A673 (cell line): ENCODE measurements around the gene HEXD. TPM values are rescaled to one million over a fixed set of nuclear protein-coding genes. Genes with fewer than 3 reads are reported as not detected.

ENCODE experiments used
- BruUV-seq: library from RNA; stranded (reverse); fragments of 400-500 nt; replicated peaks from 2 replicates; lab custom pipeline; 2021; lab: Mats Ljungman, UMichigan
- CTCF ChIA-PET: fragments of 300-600 bp; sonication (Branson Sonifier 250); formaldehyde crosslinking; loops from one replicate; lab custom pipeline; 2022; ENCODE audit warnings: antibody characterized with exemption; lab: Charles Lee
- POLR2A ChIA-PET: fragments of 300-600 bp; sonication (Branson Sonifier 250); formaldehyde crosslinking; loops from one replicate; lab custom pipeline; 2022; ENCODE audit warnings: antibody characterized with exemption; ENCODE audit not compliant: low non-redundant PET; lab: Charles Lee
- DNase-seq: peaks from one replicate; pipeline ENCODE4 v3.0.0-alpha.2; 2015; ENCODE audit warnings: low spot score
- H3K27ac ChIP-seq: fragments of 200-600 bp; sonication (generic); 2 replicates; pipeline ENCODE4 v1.5.1; 2016; ENCODE audit warnings: mixed run types, low read depth, mild to moderate bottlenecking, mixed read lengths, antibody characterized with exemption, low read length; ENCODE audit not compliant: poor library complexity, severe bottlenecking
- H3K27me3 ChIP-seq: fragments of 200-600 bp; sonication (generic); replicated peaks from 2 replicates; pipeline ENCODE4 v1.6.1; 2017; ENCODE audit warnings: mixed run types, low read depth, mild to moderate bottlenecking, mixed read lengths, antibody characterized with exemption, low read length; ENCODE audit not compliant: insufficient read depth, poor library complexity
- H3K36me3 ChIP-seq: fragments of 200-600 bp; sonication (generic); 2 replicates; pipeline ENCODE4 v1.6.1; 2016; ENCODE audit warnings: mixed run types, mild to moderate bottlenecking, mixed read lengths, antibody characterized with exemption, low read length; ENCODE audit not compliant: insufficient read depth, poor library complexity, severe bottlenecking
- H3K4me1 ChIP-seq: fragments of 200-600 bp; sonication (generic); 2 replicates; pipeline ENCODE4 v1.6.1; 2017; ENCODE audit warnings: mixed run types, mild to moderate bottlenecking, mixed read lengths, antibody characterized with exemption, low read length; ENCODE audit not compliant: insufficient read depth, poor library complexity, severe bottlenecking
- H3K4me3 ChIP-seq: fragments of 200-600 bp; sonication (generic); 2 replicates; pipeline ENCODE4 v1.5.1; 2016; ENCODE audit warnings: low read depth, mixed run types, mild to moderate bottlenecking, mixed read lengths, low read length; ENCODE audit not compliant: poor library complexity, severe bottlenecking
- H3K9me3 ChIP-seq: fragments of 200-600 bp; sonication (generic); 2 replicates; pipeline ENCODE4 v1.6.1; 2016; ENCODE audit warnings: mixed run types, low read depth, mild to moderate bottlenecking, mixed read lengths, antibody characterized with exemption, low read length; ENCODE audit not compliant: poor library complexity, severe bottlenecking
- CTCF ChIP-seq: fragments of 300-800, 200-600 bp; sonication (generic); conservative IDR thresholded peaks from 2 replicates; pipeline ENCODE4 v1.5.1; 2017; ENCODE audit warnings: low read depth, mild to moderate bottlenecking, antibody characterized with exemption, low read length, moderate library complexity, mixed read lengths
- EZH2 ChIP-seq: fragments of 200-600 bp; sonication (generic); IDR thresholded peaks from 2 replicates; pipeline ENCODE4 v1.6.1; 2017; ENCODE audit warnings: borderline replicate concordance, low read depth, mild to moderate bottlenecking, mixed read lengths, antibody characterized with exemption, low read length; ENCODE audit not compliant: poor library complexity, severe bottlenecking
- intact Hi-C: fragments of 100-400 bp; cut with micrococcal nuclease; formaldehyde crosslinking; loops from one replicate; pipeline ENCODE4 v1.10.0; 2022; ENCODE audit not compliant: unreplicated experiment
- total RNA-seq: library from RNA; stranded (reverse); gene quantifications from 2 replicates; pipeline ENCODE4 v1.2.3, GENCODE V29; 2021

HEXD gene
- total RNA-seq, 1 experiment from 2014 or later: 20.1 TPM

- no TSS peak for BruUV-seq
- no peaks in the 10 kb centered on the region for H3K4me1 ChIP-seq
- intact Hi-C loops: no loop called here
- no peak for DNase-seq
- H3K4me3 ChIP-seq: no peak overlapping the region
- H3K27me3 ChIP-seq: no peaks in the 10 kb centered on the region
- H3K36me3 ChIP-seq: no peaks in the 10 kb centered on the region
- POLR2A ChIA-PET: interaction anchor here (0.5 kb wide), 1 partner anchor 222 kb away, joined by 3 read pairs; no protein-coding TSS in a partner anchor
- CTCF ChIA-PET: no interaction called here
- H3K27ac ChIP-seq: no peak overlapping the region
- TF ChIP-seq EZH2: no peak
- no peak for TF ChIP-seq CTCF
- H3K9me3 ChIP-seq: no peaks in the 10 kb centered on the region
These were observed 31.1 kb upstream of the HEXD start for GRCh38 chr17:82386881-82387704.

- Histone ChIP-seq H3K36me3 (no peaks in the 10 kb centered on the region), H3K4me3 (no peak overlapping the region), H3K9me3 (no peaks in the 10 kb centered on the region), H3K4me1 (no peaks in the 10 kb centered on the region), H3K27me3 (no peaks in the 10 kb centered on the region), H3K27ac (no peak overlapping the region)
- CTCF ChIA-PET: no interaction called here
- no TSS peak for BruUV-seq
- intact Hi-C loops: no loop called here
- TF ChIP-seq EZH2: no peak
- TF ChIP-seq CTCF: no peak
- no peak for DNase-seq
- POLR2A ChIA-PET: interaction anchor here (0.5 kb wide), 1 partner anchor 221 kb away, joined by 3 read pairs; no protein-coding TSS in a partner anchor
These were observed 30.4 kb upstream of the HEXD start for GRCh38 chr17:82387705-82388106.

- CTCF ChIA-PET: no interaction called here
- intact Hi-C loops: no loop called here
- H3K27ac ChIP-seq: no peak overlapping the region
- POLR2A ChIA-PET: no interaction called here
- H3K4me3 ChIP-seq: no peak overlapping the region
- no TSS peak for BruUV-seq
- H3K4me1 ChIP-seq: no peaks in the 10 kb centered on the region
- H3K27me3 ChIP-seq: no peaks in the 10 kb centered on the region
- DNase-seq: no peak
- H3K9me3 ChIP-seq: no peaks in the 10 kb centered on the region
- TF ChIP-seq CTCF (no peak), EZH2 (no peak)
- no peaks in the 10 kb centered on the region for H3K36me3 ChIP-seq
These were observed 29.8 kb upstream of the HEXD start for GRCh38 chr17:82388223-82388921.
